RKO (cell line): ENCODE results near the gene CPTP.

Experiments
- DNase-seq: peaks from one replicate; pipeline ENCODE4 v3.0.0-alpha.2; 2016; ENCODE audit warnings: low spot score

CPTP gene

DNA sequence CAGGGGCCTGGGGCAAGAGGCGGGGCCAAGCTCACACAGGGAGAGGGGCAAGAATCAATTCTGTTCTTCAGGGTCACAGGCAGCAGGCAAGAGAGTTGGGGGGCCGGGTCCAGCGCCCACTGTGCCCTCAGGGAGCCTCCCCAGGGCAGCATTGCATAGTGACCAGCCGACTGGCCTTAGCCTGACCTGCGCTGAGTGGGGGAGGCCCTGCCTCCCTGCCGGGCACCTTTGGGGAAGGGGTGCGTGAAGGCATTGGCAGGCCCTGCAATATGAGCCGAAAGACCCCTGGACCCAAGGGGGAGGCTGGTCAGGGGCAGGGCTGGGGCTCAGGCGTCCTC is 32.2 kb upstream of the CPTP start:
- no peak for DNase-seq

- DNase-seq = no peak
These were observed 31.8 kb upstream of the CPTP start for GRCh38 chr1:1292851-1293250.

- DNase-seq = no peak
These were observed 31.0 kb upstream of the CPTP start for GRCh38 chr1:1293263-1294249.

DNA sequence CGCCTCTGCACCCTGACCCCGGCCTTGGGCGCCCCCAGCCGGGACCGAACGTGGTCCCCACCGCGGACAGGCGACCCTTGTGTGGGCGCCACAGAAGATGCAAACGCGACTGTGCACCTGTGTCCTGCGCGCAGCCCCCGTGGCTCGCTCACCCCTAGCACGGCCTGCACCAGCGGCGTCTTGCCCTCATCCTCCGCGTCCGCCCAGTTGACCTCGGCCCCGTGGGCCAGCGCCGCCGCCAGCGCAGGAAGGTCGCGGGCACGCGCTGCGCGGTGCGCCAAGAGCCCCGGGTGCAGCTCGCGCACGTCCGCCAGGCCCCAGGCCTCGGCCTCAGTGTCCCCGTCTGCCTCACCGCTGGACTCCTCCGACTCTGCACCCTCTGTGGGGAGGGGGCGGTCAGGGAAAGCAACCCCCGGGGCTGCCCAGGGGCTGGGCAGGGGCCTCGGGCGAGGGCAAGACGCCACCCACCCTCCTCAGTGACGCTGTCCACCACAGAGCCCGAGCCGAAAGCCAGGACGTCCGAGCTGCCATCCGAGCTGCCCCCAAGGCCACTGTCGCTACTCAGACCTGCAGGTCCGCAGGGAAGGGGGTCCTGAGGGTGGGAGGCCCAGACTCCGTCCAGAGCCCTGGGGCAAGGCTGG is 30.2 kb upstream of the CPTP start:
- DNase-seq = no peak

- DNase-seq = no peak
These were observed 29.3 kb upstream of the CPTP start for GRCh38 chr1:1295154-1295923.

- no peak for DNase-seq
These were observed 28.2 kb upstream of the CPTP start for GRCh38 chr1:1296070-1297061.

DNA sequence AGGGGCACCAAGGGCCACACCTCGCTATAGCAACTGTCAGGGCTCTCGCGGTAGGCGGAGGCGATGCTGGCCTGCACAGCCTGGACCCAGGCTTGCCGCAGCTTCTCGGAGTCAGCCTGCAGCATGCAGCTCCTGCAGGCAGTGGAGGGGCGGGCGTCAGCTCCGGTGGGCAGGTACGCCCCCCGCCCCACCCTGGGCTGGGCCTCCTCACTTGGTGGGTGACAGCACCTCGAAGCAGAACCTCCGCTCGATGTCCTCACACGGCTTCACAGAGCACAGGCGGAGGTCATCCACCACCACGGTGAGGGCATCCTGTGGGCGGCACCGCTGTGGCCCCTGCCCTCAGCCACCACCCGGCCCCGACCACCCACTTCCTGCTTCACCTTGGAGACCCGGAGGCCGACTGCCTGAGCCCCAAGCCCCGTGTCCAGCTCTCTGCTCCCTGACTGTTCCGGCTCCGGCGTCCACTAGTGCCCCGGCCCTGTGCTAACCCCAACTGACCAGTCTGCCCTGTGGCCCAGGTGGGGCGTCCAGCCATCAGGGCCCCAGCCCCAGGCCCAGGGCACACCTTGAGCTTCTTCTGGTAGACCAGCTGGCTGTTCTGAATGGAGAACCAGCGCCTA is 26.7 kb upstream of the CPTP start:
- no peak for DNase-seq

GRCh38 chr1:1298861-1299685 is 25.5 kb upstream of the CPTP start:
- DNase-seq = no peak

DNA sequence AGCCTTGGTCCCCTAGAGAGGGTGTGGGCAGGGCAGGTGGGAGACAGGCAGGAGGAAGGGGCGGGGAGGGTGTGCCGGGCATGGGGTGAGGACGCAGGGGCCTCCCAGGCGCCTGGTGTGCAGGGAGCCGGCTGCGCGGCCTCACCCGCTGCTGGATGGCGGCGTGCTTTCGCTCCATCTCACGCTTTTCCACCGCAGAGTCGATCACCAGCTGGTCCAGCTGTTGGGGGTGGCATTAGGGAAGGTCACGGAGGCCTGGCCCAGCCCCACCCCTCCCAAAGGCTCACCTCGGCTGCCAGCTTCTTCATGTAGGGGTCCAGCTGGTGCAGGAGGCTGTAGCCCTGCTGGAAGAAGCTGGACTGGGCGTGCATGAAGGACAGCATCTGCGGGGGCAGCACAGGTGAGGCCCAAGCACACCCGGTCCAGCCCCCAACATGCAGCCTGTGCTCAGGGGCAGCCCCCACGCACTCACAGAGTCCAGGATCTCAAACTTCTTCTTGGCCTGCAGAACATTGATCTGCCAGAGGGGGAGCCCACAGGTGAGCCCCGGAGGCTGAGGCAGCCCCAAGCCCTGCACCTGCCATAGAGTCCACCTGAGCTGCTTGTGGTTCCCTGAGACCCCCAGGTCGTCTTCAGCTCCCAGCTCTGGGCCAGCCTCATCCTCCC is 24.8 kb upstream of the CPTP start:
- no peak for DNase-seq

- no peak for DNase-seq
These were observed 24.3 kb upstream of the CPTP start for GRCh38 chr1:1300352-1300739.

DNA sequence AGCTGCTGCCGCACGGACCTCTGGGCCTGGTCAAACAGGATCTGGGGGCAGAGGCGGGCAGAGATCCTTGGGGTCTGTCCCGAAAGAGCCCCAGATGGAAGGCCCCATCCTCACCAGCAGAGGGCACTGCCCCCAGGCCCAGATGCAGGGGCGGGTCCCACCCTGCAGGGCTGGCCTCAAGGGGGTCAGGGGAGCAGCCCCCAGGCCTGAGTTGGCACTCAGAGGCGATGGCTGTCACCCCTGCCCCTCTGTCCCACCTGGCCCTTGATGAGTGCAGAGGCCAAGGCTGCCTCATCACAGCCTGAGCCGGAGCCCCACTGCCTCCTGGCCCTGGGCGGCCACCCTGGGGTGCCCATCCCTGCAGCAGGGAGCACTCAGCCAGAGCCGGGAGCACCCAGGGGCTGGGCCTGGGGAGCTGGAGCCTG is 22.6 kb upstream of the CPTP start:
- DNase-seq = no peak

- DNase-seq = no peak
These were observed 21.6 kb upstream of the CPTP start for GRCh38 chr1:1302951-1303509.

- no peak for DNase-seq
These were observed 20.9 kb upstream of the CPTP start for GRCh38 chr1:1303736-1304135.

- peak; percentile 68 for DNase-seq
These were observed 20.0 kb upstream of the CPTP start for GRCh38 chr1:1304331-1305299.

- peak; percentile 68 for DNase-seq
These were observed 19.1 kb upstream of the CPTP start for GRCh38 chr1:1305300-1306069.

GRCh38 chr1:1306070-1306660 is 18.4 kb upstream of the CPTP start:
- DNase-seq = no peak
